ENCODE data around the gene CDH15.
"Not testable (repeated sequence)": the region's sequence is repeated elsewhere in the genome, so short reads cannot be mapped to it uniquely, and the experiment has no call there.

CDH15 gene

DNA sequence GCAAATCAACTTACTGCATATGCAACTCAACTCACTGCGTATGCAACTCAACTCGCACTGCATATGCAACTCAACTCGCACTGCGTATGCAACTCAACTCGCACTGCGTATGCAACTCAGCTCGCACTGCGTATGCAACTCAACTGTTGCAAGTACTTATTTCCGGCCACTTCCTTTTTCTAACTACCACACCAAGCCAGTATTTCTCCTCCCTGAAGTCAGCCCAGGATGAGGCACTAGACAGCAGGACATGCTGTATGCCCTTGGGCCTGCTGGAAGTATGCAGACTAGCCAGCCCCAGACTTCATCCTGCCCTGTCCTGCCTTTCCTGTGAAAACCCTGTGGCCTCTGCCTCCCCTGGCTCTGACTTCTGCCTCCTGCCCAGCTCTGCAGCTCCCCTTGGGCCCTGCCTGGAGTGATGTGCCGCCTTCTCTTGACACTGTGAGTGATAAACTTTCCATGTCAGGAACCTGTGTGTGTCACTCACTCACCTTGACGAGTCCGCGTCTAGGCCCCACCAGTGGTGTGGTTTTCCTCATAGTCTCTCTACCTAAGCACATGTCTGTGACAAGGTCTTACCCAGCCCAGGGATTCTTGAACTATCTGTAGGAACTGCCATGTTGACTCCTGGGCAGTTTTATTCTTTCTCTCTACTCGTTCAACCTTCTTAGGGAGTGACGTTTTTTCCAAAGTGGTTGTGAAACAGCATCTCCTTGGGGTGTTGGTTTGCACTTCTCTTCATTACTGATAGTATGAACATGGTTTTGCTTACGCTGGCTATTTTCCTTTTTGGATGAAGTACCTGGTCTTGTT lies 62.3 kb downstream of the CDH15 start:
- DNase-seq (ENCODE audit: low read depth), result no peak

DNA sequence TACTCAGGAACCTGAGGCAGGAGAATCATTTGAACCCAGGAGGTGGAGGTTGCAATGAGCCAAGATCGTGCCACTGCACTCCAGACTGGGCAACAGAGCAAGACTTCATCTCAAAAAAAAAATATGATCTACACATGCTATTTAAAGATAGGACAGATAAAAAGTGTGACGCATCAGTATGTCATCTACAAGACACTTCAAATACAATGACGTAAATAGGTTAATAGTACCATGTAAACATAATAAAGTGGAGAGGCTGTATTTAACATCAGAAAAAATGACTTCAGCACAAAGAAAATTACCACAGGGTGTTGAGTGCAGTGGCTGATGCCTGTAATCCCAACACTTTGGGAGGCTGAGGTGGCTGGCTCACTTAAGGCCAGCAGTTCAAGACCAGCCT lies 66.2 kb downstream of the CDH15 start:
- no peak for DNase-seq (ENCODE audit: low read depth)

DNA sequence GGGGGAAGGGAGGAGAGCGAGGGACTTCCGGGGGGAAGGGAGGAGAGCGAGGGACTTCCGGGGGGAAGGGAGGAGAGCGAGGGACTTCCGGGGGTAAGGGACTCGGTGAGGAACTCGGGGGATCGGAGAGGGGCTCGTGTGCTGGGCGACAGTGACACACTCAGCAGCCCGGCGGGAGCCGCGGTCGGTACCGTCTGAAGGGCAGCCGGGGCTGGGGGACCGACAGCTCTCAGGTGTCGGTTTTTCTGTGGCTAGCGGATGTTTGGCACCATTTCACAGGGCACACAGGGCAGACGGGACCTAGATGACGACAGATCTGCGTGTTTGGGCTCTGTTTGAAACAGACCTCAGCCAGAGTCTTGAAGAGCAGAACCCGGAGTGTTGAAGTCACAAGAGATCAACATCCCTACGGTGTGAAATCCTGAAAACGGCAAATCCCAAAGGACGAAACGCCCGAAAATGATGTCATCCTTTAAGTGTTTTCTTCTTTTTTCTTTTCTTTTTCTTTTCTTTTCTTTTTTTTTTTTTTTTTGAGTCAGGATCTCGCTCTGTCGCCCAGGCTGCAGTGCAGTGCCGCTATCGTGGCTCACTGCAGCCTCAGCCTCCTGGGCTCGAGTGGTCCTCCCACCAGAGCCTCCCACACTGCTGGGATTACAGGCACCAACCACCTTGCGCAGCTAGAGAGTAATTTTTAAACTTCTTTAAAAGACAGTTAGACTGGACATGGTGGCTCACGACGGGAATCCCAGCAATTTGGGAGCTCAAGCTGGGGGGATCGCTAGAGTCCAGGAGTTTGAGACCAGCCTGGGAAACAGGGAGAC lies 69.8 kb downstream of the CDH15 start:
- DNase-seq (ENCODE audit: low read depth), result peak; percentile 58

DNA sequence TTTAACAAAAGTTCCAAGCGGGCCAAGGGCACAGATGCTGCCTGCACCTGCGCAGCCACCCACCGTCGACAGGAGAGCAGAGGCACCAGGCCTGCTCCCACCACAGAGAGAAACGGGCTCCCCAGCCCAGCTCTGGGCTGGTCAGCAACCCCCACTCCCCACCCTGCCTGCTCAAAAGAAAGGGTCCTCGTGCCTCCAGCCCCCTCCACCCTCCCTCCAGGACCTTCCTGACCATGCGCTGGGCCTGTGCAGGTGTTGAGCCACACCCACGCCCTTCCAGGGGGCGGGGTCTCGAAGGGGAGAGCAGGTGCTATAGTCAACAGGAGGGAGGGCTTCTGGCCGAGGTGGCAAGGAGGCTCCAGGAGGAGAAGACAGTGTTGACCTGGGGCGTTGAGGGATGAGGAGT lies 71.2 kb downstream of the CDH15 start:
- no peak for DNase-seq (ENCODE audit: low read depth)

DNA sequence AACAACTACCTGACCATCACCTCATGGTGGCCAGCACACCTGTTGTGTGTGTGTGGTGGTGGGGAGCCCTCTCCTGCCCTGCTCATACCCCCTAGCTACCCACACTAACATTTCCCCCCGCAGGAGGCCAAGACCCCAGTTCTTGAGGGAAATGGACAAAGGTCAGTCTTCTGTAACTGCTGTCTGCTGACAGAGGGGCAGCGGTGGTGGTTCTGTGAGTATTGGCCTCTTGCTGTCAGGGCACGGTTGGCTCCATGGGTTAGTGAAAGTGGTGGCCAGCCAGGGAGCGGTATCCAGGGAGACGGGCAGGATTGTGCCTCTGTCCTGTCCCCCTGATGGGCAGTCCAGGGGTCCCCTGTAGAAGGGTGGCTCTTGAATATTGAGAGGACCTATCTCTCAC lies 72.1 kb downstream of the CDH15 start:
- DNase-seq (ENCODE audit: low read depth), result no peak

DNA sequence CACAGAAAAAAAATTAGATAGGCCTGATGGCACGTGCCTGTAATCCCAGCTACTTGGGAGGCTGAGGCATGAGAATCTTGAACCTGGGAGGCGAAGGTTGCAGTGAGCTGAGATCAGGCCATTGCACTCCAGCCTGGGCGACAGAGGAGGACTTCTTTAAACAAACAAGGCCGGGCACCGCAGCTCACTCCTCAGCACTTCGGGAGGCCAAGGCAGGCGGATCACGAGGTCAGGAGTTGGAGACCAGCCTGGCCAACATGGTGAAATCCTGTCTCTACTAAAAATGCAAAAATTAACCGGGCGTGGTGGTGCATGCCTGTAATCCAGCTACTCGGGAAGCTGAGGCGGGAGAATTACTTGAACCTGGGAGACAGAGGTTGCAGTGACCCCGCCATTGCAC lies 72.7 kb downstream of the CDH15 start:
- DNase-seq (ENCODE audit: low read depth), result not testable (repeated sequence)

DNA sequence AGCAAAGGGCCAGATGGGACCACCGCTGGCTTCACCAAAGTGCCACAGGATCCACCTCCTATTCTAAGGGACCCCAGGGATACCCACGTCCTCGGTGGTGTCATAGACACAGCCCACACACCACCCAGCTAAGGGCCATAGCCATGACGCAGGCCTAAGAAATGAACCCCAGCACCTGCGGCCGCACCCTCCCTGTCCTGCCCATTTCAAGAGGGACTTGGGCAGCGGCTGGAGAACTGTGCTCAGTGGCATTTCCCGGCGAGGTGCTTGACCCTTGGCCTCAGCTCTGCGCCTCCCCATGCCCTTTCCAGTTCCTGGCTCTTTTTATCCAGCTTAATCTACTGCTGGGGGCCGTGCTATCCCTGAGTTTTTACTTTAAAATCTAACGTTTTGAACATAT lies 73.2 kb downstream of the CDH15 start:
- DNase-seq (ENCODE audit: low read depth), result no peak
